ENCODE measurements around the gene TWIST2. TPM values are rescaled to one million over a fixed set of nuclear protein-coding genes. Genes with fewer than 3 reads are reported as not detected.

TWIST2 gene
- total RNA-seq, 2 donors from 2014 or later, result 23.5 to 52.9 TPM

GRCh38 chr2:238890618-238891456, 43.0 kb downstream of the TWIST2 start:
- H3K27ac ChIP-seq, result no peak overlapping the region
- TF ChIP-seq CTCF (IDR thresholded peaks at IDR 0.05), result no peak
- no peak for TF ChIP-seq POLR2A (IDR thresholded peaks at IDR 0.05)
- TF ChIP-seq POLR2AphosphoS5 (IDR thresholded peaks at IDR 0.05), result no peak
- intact Hi-C loops (cut with DNase I), result no loop called here
- H3K9me3 ChIP-seq, result no peaks in the 10 kb centered on the region
- peaks cover 7% of the 10 kb centered on the region for H3K4me1 ChIP-seq (replicated peaks)
- H3K4me3 ChIP-seq, result no peak overlapping the region
- H3K36me3 ChIP-seq, result no peaks in the 10 kb centered on the region
- 87% methylated on average over 29 of the region's 29 CpGs for WGBS
- DNase-seq (ENCODE audit: low spot score), result no peak
- no peaks in the 10 kb centered on the region for H3K27me3 ChIP-seq (replicated peaks; ENCODE audit: insufficient read depth)

- intact Hi-C loops (cut with DNase I), result no loop called here
- Histone ChIP-seq H3K9me3 (no peaks in the 10 kb centered on the region), H3K27ac (no peak overlapping the region), H3K4me3 (no peak overlapping the region), H3K4me1 (replicated peaks) (peaks cover 7% of the 10 kb centered on the region), H3K36me3 (no peaks in the 10 kb centered on the region), H3K27me3 (replicated peaks; ENCODE audit: insufficient read depth) (no peaks in the 10 kb centered on the region)
- 76% methylated on average over 29 of the region's 29 CpGs for WGBS
- no peak for DNase-seq (ENCODE audit: low spot score)
- TF ChIP-seq POLR2A (IDR thresholded peaks at IDR 0.05) (no peak), CTCF (IDR thresholded peaks at IDR 0.05) (no peak), POLR2AphosphoS5 (IDR thresholded peaks at IDR 0.05) (no peak)
Observed at GRCh38 chr2:238891457-238892203, 43.7 kb downstream of the TWIST2 start.

GRCh38 chr2:238892204-238892500, 44.3 kb downstream of the TWIST2 start:
- Histone ChIP-seq H3K27me3 (replicated peaks; ENCODE audit: insufficient read depth) (no peaks in the 10 kb centered on the region), H3K4me3 (no peak overlapping the region), H3K4me1 (replicated peaks) (peaks cover 7% of the 10 kb centered on the region), H3K36me3 (no peaks in the 10 kb centered on the region), H3K27ac (no peak overlapping the region), H3K9me3 (no peaks in the 10 kb centered on the region)
- intact Hi-C loops (cut with DNase I), result no loop called here
- DNase-seq (ENCODE audit: low spot score), result no peak
- no peak for TF ChIP-seq POLR2A (IDR thresholded peaks at IDR 0.05)
- TF ChIP-seq POLR2AphosphoS5 (IDR thresholded peaks at IDR 0.05), result no peak
- WGBS, result 88% methylated on average over 14 of the region's 14 CpGs

GRCh38 chr2:238892796-238893195, 44.9 kb downstream of the TWIST2 start:
- no peak for DNase-seq (ENCODE audit: low spot score)
- Histone ChIP-seq H3K9me3 (no peaks in the 10 kb centered on the region), H3K36me3 (no peaks in the 10 kb centered on the region), H3K4me1 (replicated peaks) (peaks cover 7% of the 10 kb centered on the region), H3K27me3 (replicated peaks; ENCODE audit: insufficient read depth) (no peaks in the 10 kb centered on the region), H3K27ac (peak overlapping the region in 1 of 2 donors; percentile 51), H3K4me3 (no peak overlapping the region)
- WGBS, result 45% methylated on average over 2 of the region's 2 CpGs
- TF ChIP-seq POLR2AphosphoS5 (IDR thresholded peaks at IDR 0.05) (no peak), POLR2A (IDR thresholded peaks at IDR 0.05) (no peak), CTCF (IDR thresholded peaks at IDR 0.05) (no peak)
- intact Hi-C loops (cut with DNase I), result no loop called here

- 73% methylated on average over 30 of the region's 30 CpGs for WGBS
- intact Hi-C loops (cut with DNase I), result no loop called here
- no peaks in the 10 kb centered on the region for H3K9me3 ChIP-seq
- no peak for TF ChIP-seq POLR2A (IDR thresholded peaks at IDR 0.05)
- no peak for TF ChIP-seq POLR2AphosphoS5 (IDR thresholded peaks at IDR 0.05)
- TF ChIP-seq CTCF (IDR thresholded peaks at IDR 0.05), result no peak
- peaks cover 7% of the 10 kb centered on the region for H3K4me1 ChIP-seq (replicated peaks)
- H3K27me3 ChIP-seq (replicated peaks; ENCODE audit: insufficient read depth), result no peaks in the 10 kb centered on the region
- no peak overlapping the region for H3K4me3 ChIP-seq
- H3K36me3 ChIP-seq, result no peaks in the 10 kb centered on the region
- peak overlapping the region; percentile 51 to 53 for H3K27ac ChIP-seq
- no peak for DNase-seq (ENCODE audit: low spot score)
Observed at GRCh38 chr2:238893349-238894000, 45.6 kb downstream of the TWIST2 start.

All from prostate gland (tissue), 2 donors.